ENCODE data around the gene TMEM119. TPM values are rescaled to one million over a fixed set of nuclear protein-coding genes. Genes with fewer than 3 reads are reported as not detected.

The TMEM119 gene
- total RNA-seq, 1 donor from 2014 or later, result 251 TPM

GRCh38 chr12:108643941-108644810, 46.3 kb upstream of the TMEM119 start:
- peaks cover 29 to 43% of the 10 kb centered on the region in 2 donors for H3K36me3 ChIP-seq
- H3K27ac ChIP-seq, result peak overlapping the region; percentile 63 to 71
- intact Hi-C loops (cut with DNase I), result loop anchor here (1.0 to 10.0 kb wide), 3 partner anchors 20 to 451 kb away; partner anchors contain the start of genes ALKBH2, UNG and USP30
- TF ChIP-seq CTCF (IDR thresholded peaks at IDR 0.05), result no peak
- H3K4me1 ChIP-seq, result peaks cover 5 to 21% of the 10 kb centered on the region in 2 donors
- no peak overlapping the region for H3K4me3 ChIP-seq
- H3K9me3 ChIP-seq, result no peaks in the 10 kb centered on the region
- DNase-seq (ENCODE audit: low spot score in 2 of 2), result peak in 1 of 2 donors; percentile 85
- no peaks in the 10 kb centered on the region for H3K27me3 ChIP-seq

- DNase-seq (ENCODE audit: low spot score in 2 of 2), result no peak
- intact Hi-C loops (cut with DNase I), result loop anchor here (1.0 to 10.0 kb wide), 3 partner anchors 21 to 452 kb away; partner anchors contain the start of genes ALKBH2, UNG and USP30
- Histone ChIP-seq H3K27ac (peak overlapping the region; percentile 63 to 71), H3K27me3 (no peaks in the 10 kb centered on the region), H3K4me1 (peaks cover 11 to 26% of the 10 kb centered on the region in 2 donors), H3K9me3 (no peaks in the 10 kb centered on the region), H3K4me3 (no peak overlapping the region), H3K36me3 (peaks cover 19 to 32% of the 10 kb centered on the region in 2 donors)
- TF ChIP-seq CTCF (IDR thresholded peaks at IDR 0.05), result no peak
Observed at GRCh38 chr12:108642899-108643654, 45.2 kb upstream of the TMEM119 start.

DNA sequence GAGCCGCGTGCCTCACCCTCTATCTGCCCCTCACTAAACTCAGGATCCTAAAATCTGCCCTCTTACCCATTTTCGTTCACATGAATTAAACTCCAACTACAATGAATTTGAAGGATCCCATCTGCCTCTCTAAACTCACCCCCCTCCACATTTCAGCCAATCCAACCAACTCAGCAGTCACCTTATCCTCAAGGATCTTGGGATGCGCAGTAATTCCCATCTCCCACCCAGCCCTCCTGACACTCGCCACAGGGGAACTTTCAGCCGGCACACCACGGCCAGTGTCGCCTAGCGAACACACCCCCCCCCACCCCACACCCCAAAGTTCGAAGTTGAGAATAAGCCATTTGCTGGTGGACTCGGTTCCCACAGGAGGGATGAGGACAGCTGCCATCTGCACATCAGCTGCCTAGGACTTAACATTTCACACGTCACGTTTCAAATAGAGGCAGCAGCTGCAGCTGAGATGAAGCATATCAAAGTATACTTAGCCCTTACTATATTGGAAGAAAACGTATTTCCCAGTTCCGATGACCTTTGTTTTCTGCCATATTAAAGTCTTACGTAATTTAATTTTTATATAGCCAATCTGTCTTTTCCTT, 44.5 kb upstream of the TMEM119 start:
- peak overlapping the region in 1 of 2 donors; percentile 42 for H3K27ac ChIP-seq
- H3K4me3 ChIP-seq, result no peak overlapping the region
- H3K9me3 ChIP-seq, result no peaks in the 10 kb centered on the region
- H3K4me1 ChIP-seq, result peaks cover 13 to 29% of the 10 kb centered on the region in 2 donors
- H3K36me3 ChIP-seq, result peaks cover 15 to 25% of the 10 kb centered on the region in 2 donors
- TF ChIP-seq CTCF (IDR thresholded peaks at IDR 0.05), result no peak
- DNase-seq (ENCODE audit: low spot score in 2 of 2), result no peak
- H3K27me3 ChIP-seq, result no peaks in the 10 kb centered on the region
- intact Hi-C loops (cut with DNase I), result loop anchor here (10.0 kb wide), 2 partner anchors 412 to 452 kb away; partner anchors contain the start of genes ALKBH2, UNG and USP30

DNA sequence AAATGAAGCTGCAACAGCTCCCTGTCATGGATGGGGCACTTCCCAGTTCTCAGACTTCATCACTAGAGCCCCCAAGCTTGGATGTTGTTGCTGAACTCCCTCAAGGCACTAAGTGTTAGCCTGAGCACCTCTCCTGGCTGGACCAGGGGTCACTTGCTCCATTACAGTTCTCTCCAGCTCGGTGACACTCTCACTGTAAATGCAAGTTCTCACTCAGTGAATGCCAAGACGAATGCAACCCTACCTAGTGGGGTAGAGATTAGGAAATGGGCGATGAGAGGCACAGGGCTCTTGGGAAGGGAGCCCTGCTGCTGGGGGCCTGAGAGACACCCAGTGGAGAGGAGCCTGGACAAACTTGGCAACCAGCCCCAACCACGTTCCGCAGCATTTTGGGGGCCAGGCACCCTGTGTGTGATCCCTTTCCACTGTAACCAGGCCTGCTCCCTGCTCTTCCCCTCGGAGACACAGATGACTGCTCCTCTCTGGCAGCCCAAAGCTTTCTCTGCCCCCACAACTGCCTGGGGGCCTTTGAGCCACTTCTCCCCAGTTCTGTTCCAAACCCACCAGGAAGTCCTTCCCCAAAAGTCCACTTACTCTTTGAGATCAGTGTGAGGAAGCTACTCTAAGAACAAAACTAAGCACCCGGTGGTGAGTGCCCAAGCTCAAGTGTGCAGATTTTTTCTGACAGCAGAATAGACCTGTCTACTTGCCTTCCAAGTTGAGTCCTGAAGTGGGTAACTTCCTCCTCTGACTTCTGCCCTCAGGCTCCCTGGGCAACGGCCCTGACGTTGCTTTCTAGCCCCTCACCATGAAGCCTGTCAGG, 43.8 kb upstream of the TMEM119 start:
- no peak for DNase-seq (ENCODE audit: low spot score in 2 of 2)
- Histone ChIP-seq H3K4me1 (peaks cover 13 to 26% of the 10 kb centered on the region in 2 donors), H3K4me3 (no peak overlapping the region), H3K27me3 (no peaks in the 10 kb centered on the region), H3K36me3 (peaks cover 12 to 17% of the 10 kb centered on the region in 2 donors), H3K27ac (peak overlapping the region in 1 of 2 donors; percentile 42), H3K9me3 (no peaks in the 10 kb centered on the region)
- intact Hi-C loops (cut with DNase I), result loop anchor here (10.0 kb wide), 2 partner anchors 413 to 453 kb away; partner anchors contain the start of genes ALKBH2, UNG and USP30
- TF ChIP-seq CTCF (IDR thresholded peaks at IDR 0.05), result no peak

All from ascending aorta (tissue), 2 donors.